HEK293 (cell line): ENCODE measurements around the gene LMF1.

Experiments
- CTCF ChIA-PET: fragments of 350-600 bp; formaldehyde crosslinking; extraction: SDS; loops from one replicate; lab custom pipeline; 2021; ENCODE audit warnings: antibody characterized with exemption; lab: Yijun Ruan, JAX
- POLR2A ChIA-PET: fragments of 300-600 bp; formaldehyde crosslinking; extraction: SDS; loops from one replicate; lab custom pipeline; 2020; ENCODE audit warnings: antibody characterized with exemption, inconsistent platforms; lab: Yijun Ruan, JAX
- H3K27ac ChIP-seq: fragments of 200-500 bp; sonication (Bioruptor generic); 2 replicates; pipeline ENCODE4 v1.5.1; 2014; ENCODE audit warnings: low read depth, low read length, control low read depth, inconsistent platforms; ENCODE audit errors: extremely low read depth
- H3K36me3 ChIP-seq, 2 experiments: fragments of 200-500 bp in 1 of 2; sonication (Bioruptor generic) in 1 of 2; 1 replicate in 1 of 2; 2 replicates in 1 of 2; pipeline ENCODE4 v1.5.1; 2014 to 2017; ENCODE audit warnings: inconsistent platforms in 2 of 2, low read length in 2 of 2; ENCODE audit not compliant: control insufficient read depth in 2 of 2, insufficient read depth in 1 of 2
- H3K4me1 ChIP-seq: fragments of 200-500 bp; sonication (Bioruptor generic); 2 replicates; pipeline ENCODE4 v1.5.1; 2014; ENCODE audit warnings: mild to moderate bottlenecking, low read length, inconsistent platforms; ENCODE audit not compliant: control insufficient read depth, insufficient read depth
- H3K4me3 ChIP-seq: 2 replicates; pipeline ENCODE4 v1.5.1; 2011; ENCODE audit warnings: low read depth, mild to moderate bottlenecking, control low read depth, low read length, moderate library complexity
- H3K9me3 ChIP-seq: fragments of 200-500 bp; sonication (Bioruptor generic); 2 replicates; pipeline ENCODE4 v1.5.1; 2014; ENCODE audit warnings: low read depth, low read length, inconsistent platforms; ENCODE audit not compliant: control insufficient read depth, insufficient read depth
- GLI2 ChIP-seq: fragments of 450-650 bp; formaldehyde crosslinking; IDR thresholded peaks from 2 replicates; pipeline ENCODE4; 2017; ENCODE audit warnings: missing biosample characterization, missing genetic modification characterization, low read depth, borderline replicate concordance
- MEIS1 ChIP-seq: sonication (generic); formaldehyde crosslinking; IDR thresholded peaks from 2 replicates; pipeline ENCODE4 v1.8.1; 2022; ENCODE audit warnings: missing genetic modification reagents, mild to moderate bottlenecking, borderline replicate concordance
- PBX3 ChIP-seq: sonication (generic); formaldehyde crosslinking; IDR thresholded peaks from 2 replicates; pipeline ENCODE4 v1.8.1; 2022; ENCODE audit warnings: mild to moderate bottlenecking, moderate library complexity, missing genetic modification reagents
- PRDM10 ChIP-seq: fragments of 450-650 bp; formaldehyde crosslinking; IDR thresholded peaks from 2 replicates; pipeline ENCODE4 v1.5.1; 2016; ENCODE audit warnings: missing biosample characterization, missing genetic modification characterization
- PRDM2 ChIP-seq: fragments of 450-650 bp; formaldehyde crosslinking; IDR thresholded peaks from 2 replicates; pipeline ENCODE4 v1.5.1; 2016; ENCODE audit warnings: missing biosample characterization, missing genetic modification characterization, borderline replicate concordance
- REPIN1 ChIP-seq: fragments of 450-650 bp; formaldehyde crosslinking; IDR thresholded peaks from 2 replicates; pipeline ENCODE4 v1.5.1; 2017; ENCODE audit warnings: missing biosample characterization, missing genetic modification characterization, low read depth
- SP3 ChIP-seq: fragments of 450-650 bp; formaldehyde crosslinking; IDR thresholded peaks from 2 replicates; pipeline ENCODE4 v1.5.1; 2016; ENCODE audit warnings: missing biosample characterization, missing genetic modification characterization
- ZBTB10 ChIP-seq: fragments of 450-650 bp; formaldehyde crosslinking; IDR thresholded peaks from 2 replicates; pipeline ENCODE4 v1.5.1; 2016; ENCODE audit warnings: missing biosample characterization, missing genetic modification characterization
- ZNF146 ChIP-seq: fragments of 450-650 bp; formaldehyde crosslinking; IDR thresholded peaks from 2 replicates; pipeline ENCODE4 v1.5.1; 2016; ENCODE audit warnings: missing biosample characterization, missing genetic modification characterization
- ZNF169 ChIP-seq: fragments of 450-650 bp; formaldehyde crosslinking; IDR thresholded peaks from 2 replicates; pipeline ENCODE4 v1.5.1; 2016; ENCODE audit warnings: missing biosample characterization, missing genetic modification characterization
- ZNF24 ChIP-seq: fragments of 450-650 bp; formaldehyde crosslinking; IDR thresholded peaks from 2 replicates; pipeline ENCODE4 v1.5.1; 2016; ENCODE audit warnings: missing biosample characterization, missing genetic modification characterization
- ZNF266 ChIP-seq: fragments of 450-650 bp; formaldehyde crosslinking; IDR thresholded peaks from 2 replicates; pipeline ENCODE4 v1.5.1; 2016; ENCODE audit warnings: missing biosample characterization, missing genetic modification characterization, low read depth
- ZNF311 ChIP-seq: fragments of 450-650 bp; formaldehyde crosslinking; IDR thresholded peaks from 2 replicates; pipeline ENCODE4 v1.5.1; 2017; ENCODE audit warnings: missing biosample characterization, missing genetic modification characterization, borderline replicate concordance
- ZNF514 ChIP-seq: fragments of 450-650 bp; formaldehyde crosslinking; IDR thresholded peaks from 2 replicates; pipeline ENCODE4 v1.5.1; 2016; ENCODE audit warnings: missing biosample characterization, missing genetic modification characterization
- ZNF544 ChIP-seq: fragments of 450-650 bp; formaldehyde crosslinking; IDR thresholded peaks from 2 replicates; pipeline ENCODE4 v1.5.0; 2017; ENCODE audit warnings: missing biosample characterization, missing genetic modification characterization
- ZNF558 ChIP-seq: fragments of 450-650 bp; formaldehyde crosslinking; IDR thresholded peaks from 2 replicates; pipeline ENCODE4 v1.5.1; 2016; ENCODE audit warnings: missing biosample characterization, missing genetic modification characterization
- ZNF600 ChIP-seq: fragments of 450-650 bp; formaldehyde crosslinking; IDR thresholded peaks from 2 replicates; pipeline ENCODE4 v1.5.1; 2016; ENCODE audit warnings: missing biosample characterization, missing genetic modification characterization
- ZNF610 ChIP-seq: fragments of 450-650 bp; formaldehyde crosslinking; IDR thresholded peaks from 2 replicates; pipeline ENCODE4 v1.5.1; 2016; ENCODE audit warnings: missing biosample characterization, missing genetic modification characterization, borderline replicate concordance
- ZNF670 ChIP-seq: fragments of 450-650 bp; formaldehyde crosslinking; IDR thresholded peaks from 2 replicates; pipeline ENCODE4 v1.5.1; 2016; ENCODE audit warnings: missing biosample characterization, missing genetic modification characterization, low read depth
- ZNF76 ChIP-seq: fragments of 450-650 bp; formaldehyde crosslinking; IDR thresholded peaks from 2 replicates; pipeline ENCODE4; 2016; ENCODE audit warnings: low read depth, missing biosample characterization, missing genetic modification characterization, borderline replicate concordance
- ZSCAN16 ChIP-seq: fragments of 450-650 bp; formaldehyde crosslinking; IDR thresholded peaks from 2 replicates; pipeline ENCODE4 v1.5.1; 2016; ENCODE audit warnings: missing biosample characterization, missing genetic modification characterization

LMF1 gene

GRCh38 chr16:986925-987582 is 16.3 kb upstream of the LMF1 start (continued):
- TF ChIP-seq ZNF169 (tag by site-specific recombination) = no peak
- TF ChIP-seq REPIN1 (tag by site-specific recombination) = no peak
- TF ChIP-seq ZBTB10 (tag by site-specific recombination) = no peak
- TF ChIP-seq ZNF600 (tag by site-specific recombination) = no peak
- TF ChIP-seq, all 188 proteins: peak for 0

GRCh38 chr16:986411-986810 is 15.6 kb upstream of the LMF1 start:
- Histone ChIP-seq H3K4me3 (no peak overlapping the region), H3K9me3 (no peaks in the 10 kb centered on the region), H3K4me1 (no peaks in the 10 kb centered on the region), H3K36me3 (no peaks in the 10 kb centered on the region), H3K27ac (no peak overlapping the region)
- TF ChIP-seq ZNF76 (tag by site-specific recombination) = no peak
- no peak for TF ChIP-seq ZNF610 (tag by site-specific recombination)
- no peak for TF ChIP-seq ZNF558 (tag by site-specific recombination)
- TF ChIP-seq SP3 (tag by site-specific recombination) = no peak
- TF ChIP-seq ZNF514 (tag by site-specific recombination) = no peak
- no peak for TF ChIP-seq PRDM2
- no peak for TF ChIP-seq ZNF670 (tag by site-specific recombination)
- TF ChIP-seq PRDM10 (tag by site-specific recombination) = no peak
- no peak for TF ChIP-seq ZNF266 (tag by site-specific recombination)
- TF ChIP-seq ZSCAN16 (tag by site-specific recombination) = no peak
- TF ChIP-seq ZNF24 (tag by site-specific recombination) = no peak
- TF ChIP-seq ZNF544 (tag by site-specific recombination) = no peak
- TF ChIP-seq PBX3 = no peak
- TF ChIP-seq MEIS1 (CRISPR knock-in tag) = no peak
- TF ChIP-seq ZNF146 = no peak
- no peak for TF ChIP-seq GLI2 (tag by site-specific recombination)
- TF ChIP-seq ZNF311 (tag by site-specific recombination) = no peak
- POLR2A ChIA-PET = interaction anchor here (0.5 to 1.1 kb wide), 2 partner anchors 10 to 14 kb away, joined by 3 read pairs; no protein-coding TSS in a partner anchor
- CTCF ChIA-PET = no interaction called here
